HG02571 (cell line): Measurements from ENCODE around the gene NXF1.
"Not testable (repeated sequence)": the region's sequence is repeated elsewhere in the genome, so short reads cannot be mapped to it uniquely, and the experiment has no call there.

Experiments used
- ATAC-seq: cut with Tn5 transposase; IDR thresholded peaks from one replicate; pipeline ENCODE4 v1.9.1; 2021; ENCODE audit warnings: mild to moderate bottlenecking, moderate library complexity; ENCODE audit not compliant: unreplicated experiment

The NXF1 gene

DNA sequence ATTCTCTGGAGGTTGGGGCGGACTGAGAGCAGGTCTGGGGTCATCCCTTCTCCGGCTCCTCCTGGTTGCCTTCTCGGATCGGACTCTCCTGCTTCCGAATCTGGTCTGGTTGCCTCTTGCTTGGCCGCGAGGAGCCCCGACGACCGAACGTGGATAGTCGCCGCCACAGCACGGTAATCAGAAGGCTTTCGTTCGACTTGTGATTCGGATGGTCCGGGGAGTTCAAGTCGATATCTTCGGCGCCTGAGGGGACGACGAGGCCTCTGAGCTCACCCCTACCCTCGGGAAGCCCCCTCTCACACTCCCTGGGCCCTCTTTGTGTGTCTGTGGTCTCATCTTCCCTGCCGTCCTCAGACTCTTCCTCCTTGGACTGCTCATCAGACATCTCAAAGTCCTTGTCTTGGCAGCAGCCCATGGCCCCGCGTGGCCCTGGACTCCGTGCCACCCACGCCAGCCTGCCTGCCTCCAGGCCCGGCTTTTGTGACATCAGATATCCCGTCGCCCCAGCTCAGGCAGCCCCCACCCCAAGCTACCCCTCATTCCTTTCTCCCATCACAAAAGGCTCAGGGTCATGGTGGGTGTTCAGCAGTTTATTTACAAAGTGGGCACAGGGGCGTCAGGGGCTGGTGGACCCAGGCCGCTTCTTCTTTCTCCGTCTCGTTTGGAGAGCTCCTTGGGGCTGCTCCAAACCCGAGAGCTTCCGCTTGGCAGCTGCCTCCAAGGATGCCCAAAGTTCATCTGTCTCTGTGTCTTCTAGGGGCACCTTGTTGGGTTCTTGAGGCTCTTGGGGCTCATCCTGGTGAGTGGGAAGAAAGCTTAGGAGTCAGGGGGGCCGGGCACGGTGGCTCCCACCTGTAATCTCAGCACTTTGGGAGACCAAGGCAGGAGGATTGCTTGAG lies 27.3 kb upstream of the NXF1 start, which contains the start of gene TEX54:
Gene TEX54 (minus strand): TSS at position 506 of the 899 bp plus-strand sequence.
- peak; percentile 3 for ATAC-seq

GRCh38 chr11:62831520-62832335 lies 26.5 kb upstream of the NXF1 start, which contains the start of gene STX5:
TSS of gene STX5 (minus strand) at chr11:62832051. CDS start at chr11:62831243, 808 bp downstream.
- ATAC-seq, result peak; percentile 81

DNA sequence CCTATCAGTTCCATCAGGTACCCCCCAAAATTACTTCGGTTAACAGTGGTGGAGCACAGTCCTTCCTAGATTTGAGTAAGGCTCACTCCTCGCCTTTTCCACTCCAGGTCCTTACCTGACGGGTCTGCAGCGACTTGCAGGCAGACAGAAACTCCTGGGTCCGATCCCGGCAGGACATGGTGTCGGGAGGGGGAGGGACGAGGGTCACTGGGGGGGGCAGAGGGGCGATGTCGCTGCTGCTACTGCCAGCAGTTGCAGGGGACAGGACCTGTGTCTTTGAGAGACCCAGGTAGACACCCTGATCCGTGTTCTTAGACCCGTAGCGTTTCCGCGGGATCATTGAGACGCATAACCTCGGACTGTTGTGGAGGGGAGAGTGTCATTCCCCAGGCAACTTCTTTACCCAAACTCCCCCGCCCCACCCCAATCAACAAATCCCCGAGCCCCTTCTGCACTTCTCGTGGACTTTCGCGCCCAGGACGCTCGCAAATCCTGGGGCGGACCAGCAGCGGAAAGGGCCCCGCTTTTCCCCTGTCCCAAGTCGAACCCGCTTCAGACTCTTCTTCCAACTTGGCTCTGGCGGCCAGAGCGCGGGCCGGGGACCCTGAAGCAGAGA lies 25.8 kb upstream of the NXF1 start:
- no peak for ATAC-seq

DNA sequence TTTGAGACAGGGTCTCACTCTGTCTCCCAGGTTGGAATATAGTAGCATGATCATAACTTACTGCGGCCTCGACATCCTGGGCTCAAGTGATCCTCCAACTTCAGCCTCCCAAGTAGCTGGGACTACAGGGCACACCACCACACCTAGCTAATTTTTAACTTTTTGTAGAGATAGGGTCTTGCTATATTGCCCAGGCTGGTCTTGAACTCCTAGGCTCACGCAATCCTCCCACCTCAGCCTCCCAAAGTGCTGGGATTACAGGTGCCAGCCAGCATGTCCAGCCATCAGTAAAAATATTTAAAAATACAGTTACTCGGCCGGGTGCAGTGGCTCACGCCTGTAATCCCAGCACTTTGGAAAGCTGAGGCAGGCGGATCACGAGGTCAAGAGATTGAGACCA lies 22.9 kb upstream of the NXF1 start:
- ATAC-seq, result not testable (repeated sequence)

GRCh38 chr11:62823677-62824076 lies 18.4 kb upstream of the NXF1 start:
- no peak for ATAC-seq

- no peak for ATAC-seq
Observed at GRCh38 chr11:62817129-62817528, 11.9 kb upstream of the NXF1 start.

DNA sequence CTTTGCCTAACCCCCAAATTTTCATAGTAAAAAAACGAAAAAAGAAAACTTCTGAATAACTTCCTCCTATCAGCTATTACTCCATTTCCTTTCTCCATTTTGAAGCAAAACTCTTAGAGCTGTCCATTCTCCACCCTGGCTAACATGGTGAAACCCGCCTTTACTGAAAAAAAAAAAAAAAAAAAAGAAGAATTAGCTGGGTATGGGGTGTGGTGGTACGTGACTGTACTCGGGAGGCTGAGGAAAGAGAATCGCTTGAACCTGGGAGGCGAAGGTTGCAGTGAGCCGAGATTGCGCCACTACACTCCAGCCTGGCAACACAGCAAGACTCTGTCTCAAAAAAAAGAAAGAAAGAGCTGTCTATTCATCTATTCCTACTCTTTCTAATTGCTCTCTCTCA lies 11.3 kb upstream of the NXF1 start:
- no peak for ATAC-seq

DNA sequence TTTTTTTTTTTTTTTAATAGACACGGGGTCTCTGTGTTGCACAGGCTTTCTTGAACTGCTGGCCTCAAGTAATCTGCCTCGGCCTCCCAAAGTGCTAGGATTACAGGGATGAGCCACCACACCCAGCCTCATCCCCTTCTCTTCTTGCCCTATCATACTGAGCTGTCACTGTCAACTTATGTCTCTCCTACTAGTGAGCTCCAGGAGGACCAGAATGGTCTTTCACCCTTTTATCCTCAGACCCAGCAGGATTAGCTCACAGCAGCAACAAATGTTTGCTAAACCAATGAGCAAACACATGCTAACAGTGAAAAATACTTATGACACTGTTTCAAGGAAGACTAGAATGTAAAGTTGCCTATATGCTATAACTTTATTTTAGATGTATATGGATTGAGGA lies 6.4 kb upstream of the NXF1 start:
- no peak for ATAC-seq

GRCh38 chr11:62810748-62811147 lies 5.5 kb upstream of the NXF1 start:
- no peak for ATAC-seq

DNA sequence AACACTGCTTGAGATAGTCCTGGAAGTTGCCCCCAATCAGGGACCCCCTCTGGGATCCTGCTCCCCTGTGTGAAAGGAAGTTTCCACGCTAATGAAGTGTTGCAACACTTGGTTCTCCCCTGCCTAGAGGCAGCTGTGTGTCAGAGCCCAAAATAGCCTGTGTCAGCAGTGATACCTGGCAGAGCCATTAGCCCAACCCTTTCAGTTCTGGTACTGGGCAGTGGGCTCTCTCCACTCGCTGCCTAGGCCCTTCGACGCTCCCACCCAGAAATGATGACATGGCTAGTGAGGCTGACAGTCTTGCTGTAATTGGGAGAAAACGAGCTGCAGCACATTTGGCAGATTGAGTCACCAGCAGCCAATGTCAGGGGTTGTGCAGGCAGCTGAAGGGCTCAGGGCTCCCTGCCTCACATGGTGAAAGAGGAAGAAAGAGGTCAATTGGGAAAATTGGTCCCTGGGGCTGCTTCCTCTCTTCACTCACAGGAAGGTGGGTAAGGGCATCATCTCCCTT lies 1.4 kb upstream of the NXF1 start:
- no peak for ATAC-seq

DNA sequence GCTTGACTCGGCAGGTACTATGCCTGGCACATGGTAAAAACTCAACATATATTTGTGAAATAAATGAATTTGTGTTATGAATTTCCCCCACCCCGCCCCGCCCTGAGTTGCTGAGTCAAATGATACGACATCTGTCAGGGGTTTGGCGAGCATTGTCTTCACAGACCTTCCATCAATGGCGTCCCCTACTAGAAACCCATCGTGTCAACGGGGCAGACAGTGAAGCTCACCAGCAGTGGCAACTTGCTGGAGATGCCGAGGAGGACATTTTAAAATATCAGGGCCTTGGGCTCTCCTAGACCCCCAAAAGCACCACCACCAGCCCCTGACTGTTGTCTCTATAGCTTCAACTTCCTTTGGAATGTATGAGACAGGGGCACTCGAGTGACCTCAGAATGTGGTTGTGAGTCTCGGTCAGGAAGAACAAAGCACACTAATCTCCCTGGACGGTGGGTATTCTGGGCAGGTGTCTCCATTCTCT lies 761 bp upstream of the NXF1 start:
- ATAC-seq, result no peak

GRCh38 chr11:62804310-62805075 lies 747 bp downstream of the NXF1 start:
- ATAC-seq, result no peak

DNA sequence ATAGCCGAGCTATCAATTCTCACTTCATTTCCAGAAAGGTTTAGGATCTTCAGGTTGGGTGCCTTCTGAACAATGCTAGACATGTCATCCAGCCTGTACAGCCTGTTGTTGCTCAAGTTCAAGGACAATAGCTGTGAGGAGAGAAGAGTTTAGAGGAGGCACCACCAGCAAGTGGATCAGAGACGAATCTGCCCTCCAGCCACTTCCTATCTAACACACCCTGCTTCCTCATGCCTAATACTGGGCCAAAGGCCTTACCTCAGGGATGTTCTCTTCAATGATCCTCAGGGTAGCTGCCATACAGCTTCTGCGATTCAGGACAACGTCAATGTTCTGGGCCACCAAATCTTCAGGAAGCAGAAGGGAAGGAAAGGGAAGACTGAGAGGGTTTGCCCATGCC lies 4.2 kb downstream of the NXF1 start:
- no peak for ATAC-seq

- no peak for ATAC-seq
Observed at GRCh38 chr11:62799486-62799885, 5.8 kb downstream of the NXF1 start.

- ATAC-seq, result no peak
Observed at GRCh38 chr11:62796281-62796680, 9.0 kb downstream of the NXF1 start.

GRCh38 chr11:62794201-62794775 lies 11.0 kb downstream of the NXF1 start:
- ATAC-seq, result no peak

DNA sequence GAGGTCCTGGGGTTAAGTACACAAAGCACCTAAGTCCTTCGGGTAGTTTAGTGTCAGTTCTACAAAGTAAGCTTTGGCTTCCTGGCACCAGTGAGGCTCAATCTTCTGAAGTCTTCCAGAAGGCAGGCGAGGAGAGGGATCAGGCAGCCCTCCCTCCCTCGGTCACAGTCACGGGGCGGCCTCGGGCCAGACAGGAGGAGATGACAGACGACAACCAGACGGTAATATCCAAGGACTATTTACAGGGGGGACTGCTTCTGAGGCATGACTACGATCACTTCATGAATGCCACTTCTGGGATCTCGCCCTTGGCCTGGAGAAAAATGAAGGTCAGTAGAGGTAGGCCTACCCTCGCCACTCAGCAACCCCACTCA lies 13.1 kb downstream of the NXF1 start:
- ATAC-seq, result no peak

GRCh38 chr11:62791501-62792201 lies 13.6 kb downstream of the NXF1 start, which contains the start of gene TMEM223:
TSS of gene TMEM223 (minus strand) at chr11:62792006. CDS start at chr11:62791994, 12 bp downstream.
- peak; percentile 68 for ATAC-seq

- ATAC-seq, result no peak
Observed at GRCh38 chr11:62789576-62789975, 15.7 kb downstream of the NXF1 start.
